Esophagus muscularis mucosa (tissue), 4 donors: Measurements from ENCODE around the gene THADA. TPM values are rescaled to one million over a fixed set of nuclear protein-coding genes. Genes with fewer than 3 reads are reported as not detected.

Experiments
- DNase-seq: peaks from one replicate; pipeline ENCODE4 v3.0.0-alpha.2; 2017; ENCODE audit errors: extremely low spot score
- H3K27ac ChIP-seq, 4 donors: fragments of 200-600 bp; sonication (generic); replicated peaks in 1 of 4; 1 replicate in 3 of 4; 2 replicates in 1 of 4; pipeline ENCODE4 v1.5.1; 2016 to 2019; ENCODE audit warnings: mild to moderate bottlenecking in 1 of 4
- H3K27me3 ChIP-seq, 4 donors: fragments of 200-600 bp; sonication (generic); one replicate each; pipeline versions ENCODE4 v1.5.1 to v1.6.0; 2016 to 2019
- H3K36me3 ChIP-seq, 4 donors: fragments of 200-600 bp; sonication (generic); one replicate each; pipeline ENCODE4 v1.5.1; 2016 to 2019
- H3K4me1 ChIP-seq, 4 donors: fragments of 200-600 bp; sonication (generic); one replicate each; pipeline ENCODE4 v1.5.1; 2016 to 2019
- H3K4me3 ChIP-seq, 4 donors: fragments of 200-600 bp; sonication (generic); 1 replicate in 2 of 4; 2 replicates in 2 of 4; pipeline ENCODE4 v1.5.1; 2016 to 2019; ENCODE audit warnings: mild to moderate bottlenecking in 4 of 4, moderate library complexity in 1 of 4
- H3K9me3 ChIP-seq, 4 donors: fragments of 200-600 bp; sonication (generic); 1 replicate in 3 of 4; 2 replicates in 1 of 4; pipeline ENCODE4 v1.5.1; 2016 to 2019
- EP300 ChIP-seq: sonication (generic); formaldehyde crosslinking; IDR thresholded peaks from one replicate; pipeline ENCODE4 v1.6.1; 2017; ENCODE audit warnings: antibody characterized with exemption
- POLR2A ChIP-seq: fragments of 450-650 bp; IDR thresholded peaks from one replicate; pipeline ENCODE4 v1.6.1; 2017; ENCODE audit warnings: antibody characterized with exemption, moderate library complexity, mild to moderate bottlenecking, low read depth
- POLR2AphosphoS5 ChIP-seq, 2 donors: sonication (generic); formaldehyde crosslinking; IDR thresholded peaks; one replicate each; pipeline ENCODE4 v1.6.1; 2017; ENCODE audit warnings: antibody characterized with exemption in 2 of 2
- WGBS: methylation state at CpG from one replicate; pipeline ENCODE4 v1.1.5; 2018; 5-methylcytosine and 5-hydroxymethylcytosine counted together
- intact Hi-C: fragments of 100-400 bp; cut with DNase I; formaldehyde crosslinking; loops from one replicate; pipeline ENCODE4 v1.15.1; 2023
- total RNA-seq, 4 donors: library from RNA; depleted of rRNA; stranded (reverse); fragments of >200 nt; gene quantifications; one replicate each; pipeline versions ENCODE4 v1.1.0 to v1.2.1, GENCODE V29; 2016
- TF ChIP-seq, protein P1 (sequence below), 3 experiments: fragments of 200-600 bp in 2 of 3; fragments of 450-650 bp in 1 of 3; sonication (generic) in 2 of 3; IDR thresholded peaks; one replicate each; pipeline ENCODE4 v1.5.1; 2017 to 2019; ENCODE audit warnings: antibody characterized with exemption in 3 of 3, mild to moderate bottlenecking in 2 of 3, moderate library complexity in 1 of 3

Gene THADA
- total RNA-seq, 4 donors from 2014 or later: 17.2 to 28.7 (median 21.3) TPM

DNA sequence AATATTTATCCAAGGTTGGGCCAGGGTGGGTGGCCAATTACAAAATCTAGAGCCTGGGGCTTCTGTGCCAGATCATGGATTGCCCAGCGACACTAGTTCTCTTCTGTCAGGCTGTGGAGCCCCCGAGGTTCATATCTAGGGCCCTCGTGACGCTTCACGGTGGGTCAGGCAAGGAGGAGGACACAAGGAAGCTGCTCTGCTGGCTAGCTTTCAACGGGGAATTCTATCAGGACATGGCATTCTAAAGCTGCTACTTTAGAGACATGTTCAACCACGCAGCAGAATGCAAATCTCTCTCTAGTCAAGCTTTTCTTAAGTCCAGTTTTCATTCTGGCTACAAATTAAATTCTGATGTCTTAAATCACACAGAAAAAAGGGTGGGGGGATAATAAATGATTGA lies 180.2 kb downstream of the THADA start:
- TF ChIP-seq EP300 (no peak), POLR2A (no peak), POLR2AphosphoS5 (IDR thresholded peaks at IDR 0.05) (no peak)
- TF ChIP-seq, protein P1, sequence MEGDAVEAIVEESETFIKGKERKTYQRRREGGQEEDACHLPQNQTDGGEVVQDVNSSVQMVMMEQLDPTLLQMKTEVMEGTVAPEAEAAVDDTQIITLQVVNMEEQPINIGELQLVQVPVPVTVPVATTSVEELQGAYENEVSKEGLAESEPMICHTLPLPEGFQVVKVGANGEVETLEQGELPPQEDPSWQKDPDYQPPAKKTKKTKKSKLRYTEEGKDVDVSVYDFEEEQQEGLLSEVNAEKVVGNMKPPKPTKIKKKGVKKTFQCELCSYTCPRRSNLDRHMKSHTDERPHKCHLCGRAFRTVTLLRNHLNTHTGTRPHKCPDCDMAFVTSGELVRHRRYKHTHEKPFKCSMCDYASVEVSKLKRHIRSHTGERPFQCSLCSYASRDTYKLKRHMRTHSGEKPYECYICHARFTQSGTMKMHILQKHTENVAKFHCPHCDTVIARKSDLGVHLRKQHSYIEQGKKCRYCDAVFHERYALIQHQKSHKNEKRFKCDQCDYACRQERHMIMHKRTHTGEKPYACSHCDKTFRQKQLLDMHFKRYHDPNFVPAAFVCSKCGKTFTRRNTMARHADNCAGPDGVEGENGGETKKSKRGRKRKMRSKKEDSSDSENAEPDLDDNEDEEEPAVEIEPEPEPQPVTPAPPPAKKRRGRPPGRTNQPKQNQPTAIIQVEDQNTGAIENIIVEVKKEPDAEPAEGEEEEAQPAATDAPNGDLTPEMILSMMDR (IDR thresholded peaks at IDR 0.05): no peak
- H3K4me3 ChIP-seq: no peak overlapping the region
- H3K27ac ChIP-seq: peak overlapping the region; percentile 25 to 70 (median 36)
- H3K4me1 ChIP-seq: peaks cover 49 to 61% (median 55%) of the 10 kb centered on the region in 4 donors
- DNase-seq: no peak
- intact Hi-C loops: no loop called here
- H3K27me3 ChIP-seq: no peaks in the 10 kb centered on the region
- 85% methylated on average over 7 of the region's 7 CpGs for WGBS
- no peaks in the 10 kb centered on the region for H3K9me3 ChIP-seq
- H3K36me3 ChIP-seq: no peaks in the 10 kb centered on the region

DNA sequence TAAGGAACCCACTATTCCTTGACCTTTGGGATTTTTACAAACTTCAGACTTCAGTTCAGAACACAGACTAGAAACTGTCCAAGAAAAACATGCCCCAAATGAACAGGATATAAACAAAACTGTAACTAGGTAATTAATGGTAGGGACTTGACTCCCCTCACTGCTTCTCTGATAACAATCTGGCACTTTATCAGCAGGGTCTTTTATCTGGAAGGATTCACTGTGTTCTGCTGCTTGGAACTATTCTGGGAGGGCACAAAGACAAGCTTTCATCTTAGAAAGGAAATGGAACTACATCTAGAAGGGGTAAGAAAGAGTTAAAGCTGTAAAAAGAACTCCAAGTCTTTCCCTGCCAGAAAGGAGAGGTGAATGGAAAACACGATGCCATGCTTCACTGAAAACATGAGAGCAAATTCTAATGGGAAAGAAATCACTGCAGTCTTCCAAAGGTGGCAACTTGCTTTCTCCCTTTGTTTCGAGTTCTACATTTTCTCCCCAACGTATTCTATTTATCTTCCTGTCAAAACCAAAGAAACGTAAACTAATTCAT lies 181.2 kb downstream of the THADA start:
- 53% methylated on average over 4 of the region's 4 CpGs for WGBS
- Histone ChIP-seq H3K36me3 (no peaks in the 10 kb centered on the region), H3K27ac (peak overlapping the region; percentile 18 to 70 (median 36)), H3K4me3 (no peak overlapping the region), H3K4me1 (peaks cover 49 to 61% (median 55%) of the 10 kb centered on the region in 4 donors), H3K9me3 (no peaks in the 10 kb centered on the region), H3K27me3 (no peaks in the 10 kb centered on the region)
- DNase-seq: no peak
- no peak for TF ChIP-seq POLR2AphosphoS5 (IDR thresholded peaks at IDR 0.05)
- TF ChIP-seq, protein P1 (IDR thresholded peaks at IDR 0.05): no peak
- TF ChIP-seq EP300: no peak
- TF ChIP-seq POLR2A: no peak
- intact Hi-C loops: no loop called here

DNA sequence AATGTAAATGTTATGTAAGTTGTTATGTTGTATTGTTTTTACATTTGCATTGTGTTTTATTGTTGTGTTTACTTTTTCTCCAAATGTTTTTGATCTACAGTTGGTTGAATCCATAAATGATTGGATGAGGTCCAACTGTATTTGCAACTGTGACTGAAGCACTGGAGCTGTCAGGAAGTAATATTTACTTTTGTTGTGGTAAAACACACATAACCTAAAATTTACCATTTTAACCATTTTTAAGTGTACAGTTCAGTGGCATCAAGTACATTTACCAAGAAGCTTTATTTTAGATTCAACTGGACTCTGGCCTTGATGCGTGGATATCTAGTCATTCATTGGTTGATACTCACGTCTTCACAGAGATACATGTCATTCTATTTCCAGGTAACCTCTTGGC lies 181.8 kb downstream of the THADA start:
- intact Hi-C loops: no loop called here
- no peak for DNase-seq
- Histone ChIP-seq H3K27ac (peak overlapping the region in 2 of 4 donors; percentile 18 to 70), H3K9me3 (no peaks in the 10 kb centered on the region), H3K4me1 (peaks cover 49 to 61% (median 55%) of the 10 kb centered on the region in 4 donors), H3K36me3 (no peaks in the 10 kb centered on the region), H3K4me3 (no peak overlapping the region), H3K27me3 (no peaks in the 10 kb centered on the region)
- 95% methylated on average over 2 of the region's 2 CpGs for WGBS
- TF ChIP-seq, protein P1 (IDR thresholded peaks at IDR 0.05): no peak

DNA sequence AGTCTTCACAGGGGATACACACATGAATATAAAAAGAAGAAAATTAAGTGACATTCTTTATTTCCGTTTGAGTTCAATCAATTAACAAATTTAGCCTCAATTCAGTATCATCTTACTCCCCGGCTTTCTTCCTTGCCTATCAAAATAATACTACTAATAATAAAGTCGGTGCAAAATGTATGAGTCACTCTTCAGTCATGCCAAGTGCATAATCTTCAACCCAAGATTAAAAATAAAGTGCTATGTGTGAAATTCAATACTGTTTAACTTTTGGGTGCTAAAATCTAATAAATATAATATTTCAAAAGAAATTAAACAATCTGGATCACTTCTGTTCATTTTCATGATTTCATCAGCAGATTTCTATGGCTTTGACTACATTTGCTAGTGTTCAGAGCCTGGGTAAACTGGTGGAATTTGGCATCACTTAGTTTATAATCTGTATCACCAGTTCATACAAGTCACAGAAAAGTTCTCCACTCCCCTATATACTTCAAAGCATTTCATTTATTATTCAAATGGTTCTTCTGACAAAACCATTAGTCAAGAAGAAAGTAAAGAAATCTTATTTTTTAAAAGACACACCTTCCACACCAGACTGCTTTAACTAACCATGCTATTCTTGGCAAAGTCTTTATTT lies 183.6 kb downstream of the THADA start:
- intact Hi-C loops: no loop called here
- Histone ChIP-seq H3K36me3 (no peaks in the 10 kb centered on the region), H3K4me1 (peaks cover 43 to 69% (median 56%) of the 10 kb centered on the region in 4 donors)

More for the DNA sequence above, 183.6 kb downstream of the THADA start:
- H3K4me3 ChIP-seq: no peak overlapping the region
- WGBS: 14% methylated on average over 3 of the region's 3 CpGs
- TF ChIP-seq, protein P1 (IDR thresholded peaks at IDR 0.05): no peak
- TF ChIP-seq POLR2A (no peak), EP300 (no peak), POLR2AphosphoS5 (IDR thresholded peaks at IDR 0.05) (no peak)
- no peak for DNase-seq
- peak overlapping the region in 1 of 4 donors; percentile 14 for H3K27ac ChIP-seq
- H3K27me3 ChIP-seq: no peaks in the 10 kb centered on the region
- no peaks in the 10 kb centered on the region for H3K9me3 ChIP-seq
